DOHH2 (cell line): ENCODE data around the gene CERK.

Source experiments
- EZH2phosphoT487 ChIP-seq: fragments of 200-600 bp; sonication (generic); IDR thresholded peaks from 2 replicates; pipeline ENCODE4 v1.6.1; 2017; ENCODE audit warnings: borderline replicate concordance, mild to moderate bottlenecking, antibody characterized with exemption, low read length, moderate library complexity, mixed read lengths
- TF ChIP-seq, protein P1 (sequence below): fragments of 200-600 bp; sonication (generic); IDR thresholded peaks from one replicate; pipeline ENCODE4 v1.5.1; 2014; ENCODE audit warnings: antibody characterized with exemption, mild to moderate bottlenecking, low read depth, low read length; ENCODE audit not compliant: poor library complexity, severe bottlenecking

DNA sequence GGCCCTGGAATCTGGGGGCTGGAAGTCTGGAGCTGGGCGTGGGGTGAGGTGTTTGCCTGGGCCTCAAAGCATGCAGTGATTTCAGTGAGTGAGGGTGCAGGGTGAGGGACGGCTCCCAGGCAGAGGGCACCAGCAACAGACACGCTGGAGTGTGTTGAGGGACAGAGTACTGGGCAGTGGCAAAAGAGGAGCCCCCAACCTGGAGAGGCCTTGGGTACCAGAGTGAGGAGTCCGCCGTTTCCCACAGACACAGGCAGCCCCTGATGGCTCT, 12.4 kb upstream of the CERK start:
- TF ChIP-seq, protein P1, sequence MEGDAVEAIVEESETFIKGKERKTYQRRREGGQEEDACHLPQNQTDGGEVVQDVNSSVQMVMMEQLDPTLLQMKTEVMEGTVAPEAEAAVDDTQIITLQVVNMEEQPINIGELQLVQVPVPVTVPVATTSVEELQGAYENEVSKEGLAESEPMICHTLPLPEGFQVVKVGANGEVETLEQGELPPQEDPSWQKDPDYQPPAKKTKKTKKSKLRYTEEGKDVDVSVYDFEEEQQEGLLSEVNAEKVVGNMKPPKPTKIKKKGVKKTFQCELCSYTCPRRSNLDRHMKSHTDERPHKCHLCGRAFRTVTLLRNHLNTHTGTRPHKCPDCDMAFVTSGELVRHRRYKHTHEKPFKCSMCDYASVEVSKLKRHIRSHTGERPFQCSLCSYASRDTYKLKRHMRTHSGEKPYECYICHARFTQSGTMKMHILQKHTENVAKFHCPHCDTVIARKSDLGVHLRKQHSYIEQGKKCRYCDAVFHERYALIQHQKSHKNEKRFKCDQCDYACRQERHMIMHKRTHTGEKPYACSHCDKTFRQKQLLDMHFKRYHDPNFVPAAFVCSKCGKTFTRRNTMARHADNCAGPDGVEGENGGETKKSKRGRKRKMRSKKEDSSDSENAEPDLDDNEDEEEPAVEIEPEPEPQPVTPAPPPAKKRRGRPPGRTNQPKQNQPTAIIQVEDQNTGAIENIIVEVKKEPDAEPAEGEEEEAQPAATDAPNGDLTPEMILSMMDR: no peak
- no peak for TF ChIP-seq EZH2phosphoT487
